Measurements from ENCODE around the gene MTA2.

DNA sequence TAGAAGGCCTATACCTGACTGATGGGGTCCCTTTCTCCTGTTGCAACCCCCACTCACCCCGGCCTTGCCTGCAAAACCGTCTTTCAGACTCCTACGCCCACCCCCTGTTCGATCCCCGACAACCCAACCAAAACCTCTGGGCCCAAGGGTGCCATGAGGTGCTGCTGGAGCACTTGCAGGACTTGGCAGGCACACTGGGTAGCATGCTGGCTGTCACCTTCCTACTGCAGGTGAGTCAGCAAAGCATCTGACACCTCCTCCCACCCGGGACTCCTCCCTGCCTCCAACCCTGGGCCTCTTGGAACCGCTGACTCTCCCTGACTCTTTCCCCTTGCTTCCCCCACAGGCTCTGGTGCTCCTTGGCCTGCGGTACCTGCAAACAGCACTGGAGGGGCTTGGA is 12.6 kb upstream of the MTA2 start:
- no peak for TF ChIP-seq POLR2A (IDR thresholded peaks at IDR 0.05)
- TF ChIP-seq, protein P1, sequence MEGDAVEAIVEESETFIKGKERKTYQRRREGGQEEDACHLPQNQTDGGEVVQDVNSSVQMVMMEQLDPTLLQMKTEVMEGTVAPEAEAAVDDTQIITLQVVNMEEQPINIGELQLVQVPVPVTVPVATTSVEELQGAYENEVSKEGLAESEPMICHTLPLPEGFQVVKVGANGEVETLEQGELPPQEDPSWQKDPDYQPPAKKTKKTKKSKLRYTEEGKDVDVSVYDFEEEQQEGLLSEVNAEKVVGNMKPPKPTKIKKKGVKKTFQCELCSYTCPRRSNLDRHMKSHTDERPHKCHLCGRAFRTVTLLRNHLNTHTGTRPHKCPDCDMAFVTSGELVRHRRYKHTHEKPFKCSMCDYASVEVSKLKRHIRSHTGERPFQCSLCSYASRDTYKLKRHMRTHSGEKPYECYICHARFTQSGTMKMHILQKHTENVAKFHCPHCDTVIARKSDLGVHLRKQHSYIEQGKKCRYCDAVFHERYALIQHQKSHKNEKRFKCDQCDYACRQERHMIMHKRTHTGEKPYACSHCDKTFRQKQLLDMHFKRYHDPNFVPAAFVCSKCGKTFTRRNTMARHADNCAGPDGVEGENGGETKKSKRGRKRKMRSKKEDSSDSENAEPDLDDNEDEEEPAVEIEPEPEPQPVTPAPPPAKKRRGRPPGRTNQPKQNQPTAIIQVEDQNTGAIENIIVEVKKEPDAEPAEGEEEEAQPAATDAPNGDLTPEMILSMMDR (IDR thresholded peaks at IDR 0.05): no peak
